LNCAP (cell line): Measurements from ENCODE around the gene C3orf49.

ENCODE experiments used
- TF ChIP-seq, protein P1 (sequence below): fragments of 450-650 bp; IDR thresholded peaks from 2 replicates; pipeline ENCODE4 v1.5.1; 2017; ENCODE audit warnings: mild to moderate bottlenecking

The C3orf49 gene

DNA sequence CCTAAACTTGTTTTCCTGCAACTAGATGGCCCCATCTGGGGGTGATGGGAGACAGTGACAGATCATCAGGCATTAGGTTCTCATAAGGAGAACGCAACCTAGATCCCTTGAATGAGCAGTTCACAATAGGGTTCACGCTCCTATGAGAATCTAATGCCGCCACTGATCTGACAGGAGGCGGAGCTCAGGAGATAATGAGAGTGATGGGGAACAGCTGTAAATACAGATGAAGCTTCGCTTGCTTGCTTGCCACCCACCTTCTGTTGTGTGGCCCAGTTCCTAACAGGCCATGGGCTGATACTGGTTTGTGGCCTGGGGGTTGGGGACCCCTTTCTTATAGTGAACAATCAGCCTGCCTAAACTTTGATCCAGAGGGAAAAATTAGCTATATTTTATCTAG, 15.2 kb upstream of the C3orf49 start:
- TF ChIP-seq, protein P1, sequence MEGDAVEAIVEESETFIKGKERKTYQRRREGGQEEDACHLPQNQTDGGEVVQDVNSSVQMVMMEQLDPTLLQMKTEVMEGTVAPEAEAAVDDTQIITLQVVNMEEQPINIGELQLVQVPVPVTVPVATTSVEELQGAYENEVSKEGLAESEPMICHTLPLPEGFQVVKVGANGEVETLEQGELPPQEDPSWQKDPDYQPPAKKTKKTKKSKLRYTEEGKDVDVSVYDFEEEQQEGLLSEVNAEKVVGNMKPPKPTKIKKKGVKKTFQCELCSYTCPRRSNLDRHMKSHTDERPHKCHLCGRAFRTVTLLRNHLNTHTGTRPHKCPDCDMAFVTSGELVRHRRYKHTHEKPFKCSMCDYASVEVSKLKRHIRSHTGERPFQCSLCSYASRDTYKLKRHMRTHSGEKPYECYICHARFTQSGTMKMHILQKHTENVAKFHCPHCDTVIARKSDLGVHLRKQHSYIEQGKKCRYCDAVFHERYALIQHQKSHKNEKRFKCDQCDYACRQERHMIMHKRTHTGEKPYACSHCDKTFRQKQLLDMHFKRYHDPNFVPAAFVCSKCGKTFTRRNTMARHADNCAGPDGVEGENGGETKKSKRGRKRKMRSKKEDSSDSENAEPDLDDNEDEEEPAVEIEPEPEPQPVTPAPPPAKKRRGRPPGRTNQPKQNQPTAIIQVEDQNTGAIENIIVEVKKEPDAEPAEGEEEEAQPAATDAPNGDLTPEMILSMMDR = no peak

DNA sequence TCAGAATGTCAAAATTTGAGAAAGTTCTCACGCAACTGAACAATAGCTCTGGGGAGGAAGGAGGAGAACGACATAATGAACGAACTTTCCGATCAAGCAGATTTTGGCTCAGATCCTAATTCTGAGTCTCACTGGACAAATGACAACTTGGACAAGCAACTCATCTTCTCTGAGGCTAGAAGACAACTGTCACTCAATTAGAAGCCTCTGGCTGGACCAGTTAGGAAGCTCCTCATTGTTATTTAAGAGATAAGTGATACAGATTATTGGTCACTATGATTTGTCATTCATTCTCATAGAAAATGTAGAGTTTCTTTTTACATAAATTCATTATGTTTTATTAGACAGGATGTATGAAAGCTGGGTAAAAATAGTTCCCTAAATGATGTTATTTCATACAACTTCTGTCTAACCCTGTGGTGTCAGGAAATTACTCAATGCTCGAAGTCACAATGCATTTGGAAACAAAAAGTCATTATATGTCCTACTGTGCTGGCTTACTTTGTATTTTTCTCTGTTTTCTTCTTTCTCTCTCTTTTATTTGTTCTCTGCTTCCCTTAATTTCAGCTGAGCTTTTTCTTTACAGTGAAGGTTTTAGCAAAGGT, 11.0 kb upstream of the C3orf49 start:
- TF ChIP-seq, protein P1 = no peak

DNA sequence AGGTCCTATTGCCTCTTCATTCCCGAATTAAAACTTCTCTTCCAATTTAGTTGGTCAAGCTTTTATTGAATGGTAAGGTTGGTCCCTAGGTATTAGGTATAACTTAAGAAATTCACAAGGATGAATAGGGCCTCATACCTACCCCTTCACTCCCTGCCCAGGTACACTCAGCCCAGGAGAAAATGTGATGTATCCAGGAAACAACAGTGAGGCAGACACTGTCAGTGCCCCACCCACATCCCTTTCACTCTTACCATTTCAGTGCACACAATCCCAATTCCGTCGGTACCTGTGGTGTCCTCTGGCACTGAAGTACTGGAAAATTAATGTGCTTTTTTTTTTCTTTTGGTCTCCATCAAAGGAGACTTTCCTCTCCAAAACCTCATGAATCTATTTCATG, 10.5 kb upstream of the C3orf49 start:
- TF ChIP-seq, protein P1 = no peak

DNA sequence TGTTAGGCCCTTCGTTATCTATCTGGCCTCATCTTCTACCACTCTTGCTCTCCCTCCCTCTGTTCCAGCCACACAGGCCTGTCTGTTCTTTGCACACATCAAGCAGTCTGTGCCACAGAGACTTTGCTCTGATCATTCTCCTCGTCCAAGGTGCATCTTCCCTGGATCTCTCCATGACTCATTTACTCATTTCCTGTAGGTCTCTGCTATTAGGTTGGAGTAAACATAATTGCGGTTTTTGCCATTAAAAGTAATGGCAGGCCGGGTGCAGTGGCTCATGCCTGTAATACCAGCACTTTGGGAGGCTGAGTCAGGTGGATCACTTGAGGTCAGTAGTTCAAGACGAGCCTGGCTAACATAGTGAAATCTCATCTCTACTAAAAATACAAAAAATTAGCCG, 9.5 kb upstream of the C3orf49 start:
- TF ChIP-seq, protein P1 = no peak

DNA sequence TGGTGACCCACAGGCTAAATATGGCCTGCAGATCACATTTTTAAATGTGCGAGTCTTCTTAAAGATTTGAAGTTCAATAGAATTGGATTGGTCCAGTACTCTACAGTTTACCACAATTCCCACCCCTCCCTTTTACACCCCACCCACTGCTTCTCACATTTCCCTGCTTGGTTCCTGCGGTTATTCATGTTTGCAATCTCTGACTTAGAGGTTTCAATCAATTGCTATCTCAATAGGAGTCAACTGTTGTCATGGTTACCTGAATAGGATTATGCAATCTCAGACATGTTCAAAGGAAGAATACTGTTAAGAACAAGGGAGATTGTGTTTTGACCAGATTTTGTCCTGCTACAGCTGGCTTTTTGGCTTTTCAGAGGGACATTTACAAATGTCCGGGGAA, 4.9 kb upstream of the C3orf49 start:
- TF ChIP-seq, protein P1 = no peak

DNA sequence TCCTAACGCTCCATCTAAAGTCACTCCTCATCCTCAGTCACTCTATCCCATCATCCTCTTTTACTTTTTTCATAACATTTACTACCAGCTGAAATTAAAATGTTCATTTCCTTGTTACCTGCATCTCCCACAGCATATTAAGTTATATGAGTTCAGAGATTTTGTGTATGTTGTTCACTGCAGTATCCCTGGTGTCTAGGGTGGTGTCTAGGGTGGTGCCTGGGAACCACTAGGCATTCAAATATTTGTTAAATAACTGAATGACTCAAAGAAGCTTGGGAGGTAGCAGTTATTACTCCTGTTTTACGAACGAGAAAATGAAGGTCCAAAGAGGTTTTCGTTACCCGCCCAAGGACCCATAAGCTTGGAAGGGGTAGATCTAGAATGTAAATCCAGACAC, 1.9 kb upstream of the C3orf49 start:
- TF ChIP-seq, protein P1 = no peak

DNA sequence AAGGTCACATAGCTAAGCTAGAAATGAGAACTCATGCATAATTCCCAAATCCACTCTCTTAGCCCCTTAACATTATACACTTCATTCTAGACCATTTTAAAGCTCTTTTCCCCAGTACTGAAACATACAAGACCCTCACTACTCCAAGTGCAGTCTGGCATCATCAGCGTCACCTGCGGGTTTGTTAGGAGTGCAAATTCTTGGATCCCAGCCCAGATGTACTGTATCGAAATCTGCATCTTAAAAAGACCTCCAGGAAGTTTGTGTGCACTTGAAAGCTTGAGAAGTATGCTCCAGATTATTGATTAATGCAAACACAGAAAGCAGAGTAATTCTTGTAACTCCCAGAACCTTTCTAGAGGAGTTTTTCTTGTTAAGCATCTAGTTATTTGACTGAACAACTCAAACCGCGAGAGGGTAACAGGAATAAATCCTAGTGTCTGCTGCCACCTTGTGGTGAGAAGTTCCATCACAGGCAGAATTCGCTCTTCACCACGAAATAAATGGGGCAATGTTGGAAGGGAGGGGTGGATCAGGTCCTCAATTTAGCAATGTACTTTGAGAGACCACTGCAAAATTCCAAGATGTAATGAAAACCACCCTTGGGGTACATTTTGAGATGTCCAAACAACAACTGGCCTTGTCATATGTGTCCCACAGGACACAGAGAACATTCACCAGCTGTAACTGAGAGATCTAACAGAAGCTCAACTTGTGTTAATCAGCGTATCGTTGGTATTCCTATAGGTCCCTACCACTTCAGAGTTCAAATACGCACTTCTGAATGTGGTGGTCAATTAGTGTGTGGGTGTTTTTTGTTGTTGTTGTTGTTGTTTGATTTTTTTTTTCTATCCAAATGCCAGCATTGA, 583 bp upstream of the C3orf49 start:
- TF ChIP-seq, protein P1 = peak; percentile 85
